ENCODE measurements around the gene DCLK1. TPM values are rescaled to one million over a fixed set of nuclear protein-coding genes. Genes with fewer than 3 reads are reported as not detected.

The DCLK1 gene
- total RNA-seq, 1 donor from 2014 or later = 9.1 TPM

DNA sequence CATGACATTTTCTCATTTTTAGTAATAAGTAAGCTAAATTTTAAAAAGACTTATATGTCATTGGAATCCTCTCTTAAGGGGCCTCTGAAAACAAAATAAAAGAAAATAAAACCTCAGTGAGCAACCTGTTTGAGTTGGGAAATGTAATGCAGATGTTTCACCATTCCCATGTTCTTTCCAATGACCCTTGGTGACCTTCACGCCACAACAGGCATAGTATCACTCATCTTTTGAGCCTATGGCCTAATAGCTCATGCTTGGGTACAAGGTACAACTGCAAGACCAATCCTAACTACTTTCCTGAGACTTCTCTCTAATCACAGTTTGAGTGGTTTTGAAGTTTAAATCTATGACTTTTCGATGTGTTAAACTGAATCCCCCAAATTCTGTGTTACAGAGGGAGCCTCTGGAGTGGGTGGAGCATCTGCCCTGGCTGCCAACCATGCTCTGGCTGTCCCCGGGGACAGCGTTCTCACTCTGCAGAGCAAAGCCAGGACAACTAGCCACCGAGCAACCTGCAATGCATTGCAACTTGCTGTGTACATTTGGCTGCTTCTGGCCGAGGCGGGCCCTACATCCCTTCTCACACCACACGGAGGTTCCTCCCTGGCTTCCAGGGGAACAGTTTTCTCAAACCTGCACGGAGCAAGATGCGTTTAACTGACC lies 346.8 kb downstream of the DCLK1 start:
- TF ChIP-seq, protein P1, sequence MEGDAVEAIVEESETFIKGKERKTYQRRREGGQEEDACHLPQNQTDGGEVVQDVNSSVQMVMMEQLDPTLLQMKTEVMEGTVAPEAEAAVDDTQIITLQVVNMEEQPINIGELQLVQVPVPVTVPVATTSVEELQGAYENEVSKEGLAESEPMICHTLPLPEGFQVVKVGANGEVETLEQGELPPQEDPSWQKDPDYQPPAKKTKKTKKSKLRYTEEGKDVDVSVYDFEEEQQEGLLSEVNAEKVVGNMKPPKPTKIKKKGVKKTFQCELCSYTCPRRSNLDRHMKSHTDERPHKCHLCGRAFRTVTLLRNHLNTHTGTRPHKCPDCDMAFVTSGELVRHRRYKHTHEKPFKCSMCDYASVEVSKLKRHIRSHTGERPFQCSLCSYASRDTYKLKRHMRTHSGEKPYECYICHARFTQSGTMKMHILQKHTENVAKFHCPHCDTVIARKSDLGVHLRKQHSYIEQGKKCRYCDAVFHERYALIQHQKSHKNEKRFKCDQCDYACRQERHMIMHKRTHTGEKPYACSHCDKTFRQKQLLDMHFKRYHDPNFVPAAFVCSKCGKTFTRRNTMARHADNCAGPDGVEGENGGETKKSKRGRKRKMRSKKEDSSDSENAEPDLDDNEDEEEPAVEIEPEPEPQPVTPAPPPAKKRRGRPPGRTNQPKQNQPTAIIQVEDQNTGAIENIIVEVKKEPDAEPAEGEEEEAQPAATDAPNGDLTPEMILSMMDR (IDR thresholded peaks at IDR 0.05) = no peak
- no peak overlapping the region for H3K27ac Mint-ChIP-seq (ENCODE audit: unreplicated experiment)
- peaks cover 6% of the 10 kb centered on the region for H3K4me1 Mint-ChIP-seq (ENCODE audit: unreplicated experiment)
- no peaks in the 10 kb centered on the region for H3K27me3 Mint-ChIP-seq (ENCODE audit: unreplicated experiment)
- no peaks in the 10 kb centered on the region for H3K36me3 Mint-ChIP-seq (ENCODE audit: unreplicated experiment)
- no peak overlapping the region for H3K4me3 Mint-ChIP-seq (ENCODE audit: unreplicated experiment)
- H3K9me3 Mint-ChIP-seq (ENCODE audit: unreplicated experiment) = no peaks in the 10 kb centered on the region
- DNase-seq (ENCODE audit: extremely low spot score, unreplicated experiment) = no peak

DNA sequence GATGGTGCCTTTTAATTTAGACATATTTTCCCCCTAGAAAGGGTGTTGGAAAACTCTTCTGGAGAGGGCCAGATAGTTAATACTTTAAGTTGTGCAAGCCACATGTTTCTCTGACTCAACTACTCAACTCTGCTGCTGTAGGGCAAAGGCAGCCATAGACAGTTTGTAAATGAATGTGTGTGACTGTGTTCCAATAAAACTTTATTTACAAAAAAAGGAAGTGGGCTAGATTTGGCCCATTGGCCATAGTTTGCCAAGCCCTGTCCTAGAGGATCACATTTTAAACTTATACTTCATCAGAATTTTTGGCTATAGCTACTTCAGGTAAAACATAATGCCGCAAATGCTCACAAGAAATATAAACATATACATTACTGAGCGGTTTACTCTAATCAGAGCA lies 348.4 kb downstream of the DCLK1 start:
- peaks cover 6% of the 10 kb centered on the region for H3K4me1 Mint-ChIP-seq (ENCODE audit: unreplicated experiment)
- H3K27ac Mint-ChIP-seq (ENCODE audit: unreplicated experiment) = no peak overlapping the region
- no peaks in the 10 kb centered on the region for H3K36me3 Mint-ChIP-seq (ENCODE audit: unreplicated experiment)
- no peaks in the 10 kb centered on the region for H3K9me3 Mint-ChIP-seq (ENCODE audit: unreplicated experiment)
- no peaks in the 10 kb centered on the region for H3K27me3 Mint-ChIP-seq (ENCODE audit: unreplicated experiment)
- H3K4me3 Mint-ChIP-seq (ENCODE audit: unreplicated experiment) = no peak overlapping the region
- DNase-seq (ENCODE audit: extremely low spot score, unreplicated experiment) = no peak
- TF ChIP-seq, protein P1 (IDR thresholded peaks at IDR 0.05) = no peak

DNA sequence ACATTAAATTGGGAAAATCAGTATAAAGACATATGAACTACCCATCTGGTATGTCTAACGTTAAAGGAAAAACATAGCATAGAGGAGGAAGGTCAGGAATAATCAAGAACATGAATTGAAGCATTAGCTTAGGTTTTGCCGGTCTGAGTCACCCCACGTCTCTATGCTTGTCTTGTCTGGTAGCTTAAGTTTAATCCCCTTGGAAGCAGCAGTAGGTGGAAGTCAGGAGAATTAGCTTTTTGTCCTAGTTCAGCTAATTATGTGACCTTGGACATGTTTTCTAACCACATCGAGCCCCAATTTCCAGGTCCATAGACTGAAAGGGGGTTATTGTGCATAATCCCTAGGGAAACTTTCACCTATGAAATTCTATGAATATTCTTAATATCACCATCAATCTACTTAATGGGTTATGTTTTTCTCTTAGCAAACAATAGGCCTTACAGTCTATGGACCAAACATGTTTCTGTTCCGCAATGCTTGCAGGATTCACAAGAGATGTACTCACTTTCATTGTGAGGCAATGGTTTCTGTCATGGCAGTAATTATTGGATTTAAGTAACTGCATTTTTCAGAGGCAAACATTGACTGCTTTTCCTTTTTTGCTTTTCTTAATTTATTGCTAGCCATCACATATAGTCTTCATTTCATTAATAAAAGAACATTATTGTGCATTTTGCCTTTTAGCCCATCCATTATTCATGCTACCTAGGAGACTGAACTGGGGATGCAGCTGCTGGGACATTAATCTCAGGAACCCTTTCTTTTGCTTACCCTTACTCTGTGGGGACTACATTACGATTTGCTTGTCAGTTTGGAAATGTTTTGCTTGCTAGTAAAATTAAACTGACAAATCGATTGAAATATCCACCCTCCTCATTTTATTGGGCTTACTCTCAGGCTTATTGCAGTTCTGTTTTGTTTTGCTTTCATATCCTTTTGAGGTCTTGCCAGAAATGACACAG lies 349.9 kb downstream of the DCLK1 start:
- Mint-ChIP-seq H3K4me3 (ENCODE audit: unreplicated experiment) (no peak overlapping the region), H3K27me3 (ENCODE audit: unreplicated experiment) (no peaks in the 10 kb centered on the region), H3K36me3 (ENCODE audit: unreplicated experiment) (no peaks in the 10 kb centered on the region), H3K27ac (ENCODE audit: unreplicated experiment) (no peak overlapping the region), H3K9me3 (ENCODE audit: unreplicated experiment) (no peaks in the 10 kb centered on the region), H3K4me1 (ENCODE audit: unreplicated experiment) (peaks cover 14% of the 10 kb centered on the region)
- TF ChIP-seq, protein P1 (IDR thresholded peaks at IDR 0.05) = no peak
- DNase-seq (ENCODE audit: extremely low spot score, unreplicated experiment) = no peak

DNA sequence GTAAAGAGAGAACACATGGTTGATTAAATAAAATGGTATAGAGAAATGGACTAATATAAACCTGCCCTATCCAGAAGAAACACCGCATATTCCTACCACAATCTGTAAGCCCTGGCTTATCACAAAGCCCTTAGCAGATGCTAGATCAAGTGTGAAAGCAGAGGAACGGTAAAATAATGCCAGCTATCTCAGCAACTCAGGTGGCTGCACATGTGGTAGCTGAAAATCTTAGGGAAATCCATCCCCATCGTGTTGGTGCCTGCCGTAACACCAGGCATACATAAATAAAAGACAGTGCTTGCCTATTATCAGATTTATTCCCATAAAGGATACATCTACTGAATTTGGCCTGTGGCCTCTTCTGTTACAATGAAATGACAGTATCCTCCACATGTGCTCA lies 350.6 kb downstream of the DCLK1 start:
- H3K36me3 Mint-ChIP-seq (ENCODE audit: unreplicated experiment) = no peaks in the 10 kb centered on the region

More for the DNA sequence above, 350.6 kb downstream of the DCLK1 start:
- H3K4me1 Mint-ChIP-seq (ENCODE audit: unreplicated experiment) = peaks cover 21% of the 10 kb centered on the region
- TF ChIP-seq, protein P1 (IDR thresholded peaks at IDR 0.05) = no peak
- no peaks in the 10 kb centered on the region for H3K9me3 Mint-ChIP-seq (ENCODE audit: unreplicated experiment)
- H3K27me3 Mint-ChIP-seq (ENCODE audit: unreplicated experiment) = no peaks in the 10 kb centered on the region
- H3K27ac Mint-ChIP-seq (ENCODE audit: unreplicated experiment) = no peak overlapping the region
- H3K4me3 Mint-ChIP-seq (ENCODE audit: unreplicated experiment) = no peak overlapping the region
- no peak for DNase-seq (ENCODE audit: extremely low spot score, unreplicated experiment)
